Endothelial cell of umbilical vein (primary cell): ENCODE measurements around the gene PDAP1. TPM values are rescaled to one million over a fixed set of nuclear protein-coding genes. Genes with fewer than 3 reads are reported as not detected.

Experiments used
- BruUV-seq: library from RNA; stranded (reverse); fragments of 400-500 nt; replicated peaks from 2 replicates; lab custom pipeline; 2021; lab: Mats Ljungman, UMichigan
- CTCF ChIA-PET: fragments of 300-600, 350-600 bp; sonication (Branson Sonifier 250); formaldehyde crosslinking; loops from one replicate; lab custom pipeline; 2021; ENCODE audit warnings: antibody characterized with exemption, inconsistent platforms; lab: Charles Lee
- POLR2A ChIA-PET: fragments of 300-600, 350-600 bp; sonication (Branson Sonifier 250); formaldehyde crosslinking; loops from one replicate; lab custom pipeline; 2021; ENCODE audit warnings: antibody characterized with exemption, inconsistent platforms; lab: Charles Lee
- DNase-seq: peaks from one replicate; pipeline ENCODE4 v3.0.0-alpha.2; 2011; ENCODE audit warnings: low read depth, low spot score
- FAIRE-seq: peaks from 2 replicates; lab custom pipeline; 2011; peaks lifted over from hg19 to GRCh38; lab: Jason Lieb, UNC
- H2AFZ ChIP-seq: 2 replicates; pipeline ENCODE4 v1.6.0; 2012; ENCODE audit warnings: low read depth, low read length, control low read depth, inconsistent platforms
- H3K27ac ChIP-seq: 2 replicates; pipeline ENCODE4 v1.5.1; 2011; ENCODE audit warnings: low read depth, mild to moderate bottlenecking, control low read depth, low read length, moderate library complexity; ENCODE audit not compliant: insufficient read depth
- H3K27me3 ChIP-seq, 2 experiments: 2 replicates each; pipeline versions ENCODE4 v1.6.0 to v1.6.1; 2011; ENCODE audit warnings: low read length in 2 of 2, mixed read lengths in 1 of 2; ENCODE audit not compliant: control insufficient read depth in 2 of 2, insufficient read depth in 2 of 2
- H3K36me3 ChIP-seq, 2 experiments: 2 replicates in 1 of 2; 3 replicates in 1 of 2; pipeline ENCODE4 v1.5.1; 2011; ENCODE audit warnings: low read length in 2 of 2, mild to moderate bottlenecking in 1 of 2, moderate library complexity in 1 of 2; ENCODE audit not compliant: control insufficient read depth in 2 of 2, insufficient read depth in 2 of 2; ENCODE audit errors: extremely low read depth in 1 of 2
- H3K4me1 ChIP-seq: 3 replicates; pipeline ENCODE4 v1.5.1; 2011; ENCODE audit warnings: mild to moderate bottlenecking, low read length; ENCODE audit not compliant: control insufficient read depth, insufficient read depth; ENCODE audit errors: extremely low read depth
- H3K4me2 ChIP-seq: 2 replicates; pipeline ENCODE4 v1.6.1; 2011; ENCODE audit warnings: low read length, control low read depth, mixed read lengths; ENCODE audit not compliant: insufficient read depth
- H3K4me3 ChIP-seq, 3 experiments: fragments of 200-600 bp in 1 of 3; sonication (generic), shearing (Covaris generic) in 1 of 3; replicated peaks in 1 of 3; 2 replicates each; pipeline ENCODE4 v1.5.1; 2011 to 2016; ENCODE audit warnings: control low read depth in 3 of 3, low read length in 3 of 3, mild to moderate bottlenecking in 2 of 3, inconsistent platforms in 1 of 3, low read depth in 1 of 3, moderate library complexity in 1 of 3; ENCODE audit not compliant: insufficient read depth in 1 of 3
- H3K79me2 ChIP-seq: 2 replicates; pipeline ENCODE4 v1.6.0; 2012; ENCODE audit warnings: low read length, inconsistent platforms; ENCODE audit not compliant: control insufficient read depth, insufficient read depth
- H3K9ac ChIP-seq: replicated peaks from 2 replicates; pipeline ENCODE3; 2011; ENCODE audit warnings: low read length, control low read depth; ENCODE audit not compliant: insufficient read depth; ENCODE audit errors: extremely low read depth
- H3K9me1 ChIP-seq: replicated peaks from 3 replicates; pipeline ENCODE4 v1.6.0; 2011; ENCODE audit warnings: mild to moderate bottlenecking, low read length; ENCODE audit not compliant: control insufficient read depth, insufficient read depth; ENCODE audit errors: extremely low read depth
- H3K9me3 ChIP-seq: replicated peaks from 2 replicates; pipeline ENCODE4 v1.5.1; 2012; ENCODE audit warnings: low read length, inconsistent platforms; ENCODE audit not compliant: control insufficient read depth, insufficient read depth
- H4K20me1 ChIP-seq: replicated peaks from 2 replicates; pipeline ENCODE3; 2011; ENCODE audit warnings: mild to moderate bottlenecking, low read length; ENCODE audit not compliant: control insufficient read depth, insufficient read depth; ENCODE audit errors: extremely low read depth
- CTCF ChIP-seq, 2 donors: IDR thresholded peaks; 1 replicate in 1 of 2; 2 replicates in 1 of 2; pipeline ENCODE4 v1.5.1; 2011; ENCODE audit warnings: low read length in 2 of 2, mild to moderate bottlenecking in 2 of 2, moderate library complexity in 2 of 2, control low read depth in 1 of 2, inconsistent platforms in 1 of 2, low read depth in 1 of 2; ENCODE audit not compliant: insufficient read depth in 1 of 2; ENCODE audit errors: extremely low read depth in 1 of 2
- FOS ChIP-seq: IDR thresholded peaks from 2 replicates; pipeline ENCODE4 v1.6.1; 2011; ENCODE audit warnings: mild to moderate bottlenecking, low read length, moderate library complexity, borderline replicate concordance; ENCODE audit not compliant: insufficient read depth
- GATA2 ChIP-seq: IDR thresholded peaks from 2 replicates; pipeline ENCODE4 v1.7.0; 2011; ENCODE audit warnings: low read depth, mild to moderate bottlenecking, moderate library complexity, mixed read lengths, low read length; ENCODE audit not compliant: insufficient read length, insufficient read depth
- POLR2A ChIP-seq: IDR thresholded peaks from 2 replicates; pipeline ENCODE4 v1.6.1; 2012; ENCODE audit warnings: low read depth, mild to moderate bottlenecking, control low read depth, low read length
- POLR2AphosphoS5 ChIP-seq: IDR thresholded peaks from 2 replicates; pipeline ENCODE4 v1.6.1; 2012; ENCODE audit warnings: low read depth, mild to moderate bottlenecking, control low read depth, low read length, moderate library complexity; ENCODE audit not compliant: insufficient read depth
- dilution Hi-C: fragments of 300-500 bp; cut with MboI; formaldehyde crosslinking; loops from one replicate; pipeline ENCODE4 v1.15.0; 2019; ENCODE audit warnings: low sequenced_read_pairs; ENCODE audit not compliant: extremely low pct_ligation_motif_present
- intact Hi-C: fragments of 100-400 bp; cut with micrococcal nuclease; formaldehyde crosslinking; loops from one replicate; pipeline ENCODE4 v1.10.0; 2022
- polyA plus RNA-seq, 4 experiments: library from polyadenylated mRNA; depleted of rRNA in 3 of 4; stranded (reverse) in 3 of 4; unstranded in 1 of 4; fragments of >200 nt; gene quantifications; 2 replicates each; pipeline versions ENCODE4 v1.2.1 to v1.2.3, GENCODE V29; 2011 to 2012; ENCODE audit warnings: missing spikeins in 1 of 4
- total RNA-seq: library from RNA; stranded (reverse); gene quantifications from 2 replicates; pipeline ENCODE4 v1.2.3, GENCODE V29; 2021
- TF ChIP-seq, protein P1 (sequence below): IDR thresholded peaks from 2 replicates; pipeline ENCODE4 v1.6.1; 2011; ENCODE audit not compliant: insufficient read depth, insufficient read length

Gene PDAP1
- total and polyA plus RNA-seq, 2 donors (not counting 3 experiments of a cell fraction or from before 2014, with no cell fraction given): 32.6 to 150 TPM

GRCh38 chr7:99389772-99390171 is 18.6 kb downstream of the PDAP1 start:
- Histone ChIP-seq H3K9me1 (no peaks in the 10 kb centered on the region), H2AFZ (no peak overlapping the region), H4K20me1 (no peaks in the 10 kb centered on the region), H3K9me3 (no peaks in the 10 kb centered on the region), H3K4me3 (no peak overlapping the region), H3K79me2 (peaks cover 10% of the 10 kb centered on the region), H3K9ac (no peak overlapping the region), H3K36me3 (peaks cover 24 to 53% of the 10 kb centered on the region in 2 experiments), H3K27ac (no peak overlapping the region), H3K27me3 (no peaks in the 10 kb centered on the region), H3K4me1 (peaks cover 16% of the 10 kb centered on the region), H3K4me2 (no peak overlapping the region)
- dilution Hi-C loops: no loop called here
- TF ChIP-seq FOS (no peak), GATA2 (no peak), POLR2A (no peak), CTCF (IDR thresholded peaks at IDR 0.05; ENCODE audit: extremely low read depth in 1 of 2, insufficient read depth in 1 of 2, low read depth in 1 of 2, low read length in 2 of 2) (no peak), POLR2AphosphoS5 (no peak)
- TF ChIP-seq, protein P1, sequence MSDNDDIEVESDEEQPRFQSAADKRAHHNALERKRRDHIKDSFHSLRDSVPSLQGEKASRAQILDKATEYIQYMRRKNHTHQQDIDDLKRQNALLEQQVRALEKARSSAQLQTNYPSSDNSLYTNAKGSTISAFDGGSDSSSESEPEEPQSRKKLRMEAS: no peak
- FAIRE-seq: no peak
- ChIA-PET CTCF (interaction anchor here (0.9 kb wide), 1 partner anchor 9 kb away, joined by 3 read pairs; no protein-coding TSS in a partner anchor), POLR2A (interaction anchor here (2.1 kb wide), 1 partner anchor 19 kb away, joined by 4 read pairs; the partner anchor contains the start of gene BUD31)
- BruUV-seq: no TSS peak
- intact Hi-C loops: no loop called here
- DNase-seq: no peak
